Spleen (tissue), 7 donors: ENCODE data around the gene OFD1.
"Not testable (repeated sequence)": the region's sequence is repeated elsewhere in the genome, so short reads cannot be mapped to it uniquely, and the experiment has no call there.

Source experiments
- CTCF ChIP-seq, 11 experiments: fragments of 200-600 bp in 7 of 11; fragments of 450-650 bp in 4 of 11; sonication (generic) in 4 of 11; IDR thresholded peaks in 8 of 11; conservative IDR thresholded peaks in 3 of 11; 1 replicate in 7 of 11; 2 replicates in 4 of 11; pipeline versions ENCODE4 v1.4.0 to v1.8.0; 2016 to 2021; ENCODE audit warnings: antibody characterized with exemption in 11 of 11, inconsistent platforms in 4 of 11, mild to moderate bottlenecking in 1 of 11
- POLR2AphosphoS5 ChIP-seq, 3 donors: sonication (generic); formaldehyde crosslinking; IDR thresholded peaks; one replicate each; pipeline ENCODE4 v1.5.1; 2017; ENCODE audit warnings: antibody characterized with exemption in 3 of 3
- donor health status: DM: no; HTN: no; CAD: no; lungs with moderate emphysema.
- donor health status: DM: no; HTN: no; CAD: no.
- donor health status: DM: no; HTN: no; CAD: no.

- not testable (repeated sequence) for TF ChIP-seq CTCF (IDR thresholded peaks at IDR 0.05 in 8 of 11, conservative IDR thresholded peaks at IDR 0.05 in 3 of 11); POLR2AphosphoS5 (IDR thresholded peaks at IDR 0.05)
Observed at GRCh38 chrX:13730523-13730922, 4.0 kb upstream of the OFD1 start.
